Keratinocyte (primary cell): ENCODE data around the gene SMARCAL1.

Experiments used
- EZH2 ChIP-seq: IDR thresholded peaks from one replicate; pipeline ENCODE4 v1.6.1; 2012; ENCODE audit warnings: inconsistent platforms, mild to moderate bottlenecking, low read length, moderate library complexity
- TF ChIP-seq, protein P1 (sequence below), 3 experiments: IDR thresholded peaks in 1 of 3; conservative IDR thresholded peaks in 1 of 3; optimal IDR thresholded peaks in 1 of 3; 2 replicates in 2 of 3; 3 replicates in 1 of 3; pipeline versions ENCODE3 to v1.5.1; 2011; ENCODE audit warnings: low read length in 3 of 3, mild to moderate bottlenecking in 3 of 3, moderate library complexity in 2 of 3, control low read depth in 1 of 3, inconsistent platforms in 1 of 3; ENCODE audit not compliant: insufficient read depth in 2 of 3; ENCODE audit errors: extremely low read depth in 1 of 3

DNA sequence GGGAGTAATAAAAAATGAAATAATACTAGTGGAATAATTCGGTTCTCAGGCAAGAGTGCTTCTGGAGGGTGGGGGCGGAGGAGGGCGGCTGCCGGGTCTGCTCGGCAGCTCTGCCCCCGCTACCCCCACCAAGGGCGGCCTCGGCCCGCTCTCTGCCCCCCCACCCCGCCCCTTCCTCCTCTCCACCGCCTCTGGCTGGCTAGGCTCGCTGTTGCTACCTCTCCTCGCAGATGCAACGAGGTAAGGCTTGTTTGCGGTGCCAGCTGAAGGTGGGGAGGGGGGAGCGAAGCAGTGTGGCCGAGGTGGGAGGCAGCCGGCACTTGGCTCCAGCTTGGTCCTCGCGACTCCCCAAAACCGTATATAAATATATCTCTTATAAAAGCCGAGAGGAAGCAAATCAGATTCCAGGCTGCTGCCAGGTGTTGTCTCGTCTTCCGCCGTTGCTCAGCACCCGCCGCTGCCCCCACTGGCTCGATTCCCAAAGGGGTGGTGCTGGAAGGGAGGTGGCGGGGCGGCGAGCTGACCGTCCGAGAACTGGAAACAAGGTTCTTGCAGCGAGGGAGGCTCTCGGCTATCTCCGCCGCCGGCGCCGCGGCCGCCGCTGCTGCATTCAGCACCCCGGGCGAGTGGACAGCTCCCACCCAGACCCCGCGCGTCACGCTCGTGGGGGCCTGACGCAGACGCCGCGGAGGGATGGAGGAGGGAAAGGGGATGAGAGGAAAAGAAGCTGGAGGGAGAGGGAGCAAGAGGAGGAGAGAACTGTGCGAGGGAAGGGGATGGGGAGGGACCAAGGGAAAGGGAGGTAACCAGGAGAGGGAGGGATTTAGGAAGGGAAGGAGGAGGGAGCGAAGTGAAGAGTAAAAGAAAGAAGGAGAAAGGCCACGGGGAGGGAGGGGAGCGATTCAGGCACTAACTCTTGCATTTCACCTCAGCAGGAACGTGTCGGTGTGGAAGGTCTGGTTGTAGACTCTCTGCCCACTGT lies 40.3 kb upstream of the SMARCAL1 start, which contains the start of gene MARCHF4:
- TF ChIP-seq, protein P1, sequence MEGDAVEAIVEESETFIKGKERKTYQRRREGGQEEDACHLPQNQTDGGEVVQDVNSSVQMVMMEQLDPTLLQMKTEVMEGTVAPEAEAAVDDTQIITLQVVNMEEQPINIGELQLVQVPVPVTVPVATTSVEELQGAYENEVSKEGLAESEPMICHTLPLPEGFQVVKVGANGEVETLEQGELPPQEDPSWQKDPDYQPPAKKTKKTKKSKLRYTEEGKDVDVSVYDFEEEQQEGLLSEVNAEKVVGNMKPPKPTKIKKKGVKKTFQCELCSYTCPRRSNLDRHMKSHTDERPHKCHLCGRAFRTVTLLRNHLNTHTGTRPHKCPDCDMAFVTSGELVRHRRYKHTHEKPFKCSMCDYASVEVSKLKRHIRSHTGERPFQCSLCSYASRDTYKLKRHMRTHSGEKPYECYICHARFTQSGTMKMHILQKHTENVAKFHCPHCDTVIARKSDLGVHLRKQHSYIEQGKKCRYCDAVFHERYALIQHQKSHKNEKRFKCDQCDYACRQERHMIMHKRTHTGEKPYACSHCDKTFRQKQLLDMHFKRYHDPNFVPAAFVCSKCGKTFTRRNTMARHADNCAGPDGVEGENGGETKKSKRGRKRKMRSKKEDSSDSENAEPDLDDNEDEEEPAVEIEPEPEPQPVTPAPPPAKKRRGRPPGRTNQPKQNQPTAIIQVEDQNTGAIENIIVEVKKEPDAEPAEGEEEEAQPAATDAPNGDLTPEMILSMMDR (optimal IDR thresholded peaks at IDR 0.05 in 1 of 3, IDR thresholded peaks at IDR 0.05 in 1 of 3, conservative IDR thresholded peaks at IDR 0.05 in 1 of 3; ENCODE audit: extremely low read depth in 1 of 3, insufficient read depth in 2 of 3, low read length in 3 of 3), result no peak
- TF ChIP-seq EZH2, result no peak
